Spleen (tissue), 11 donors: Measurements from ENCODE around the gene PLA2G15. TPM values are rescaled to one million over a fixed set of nuclear protein-coding genes. Genes with fewer than 3 reads are reported as not detected.
A peak's percentile ranks its signal among the peaks of the same experiment; 100 is the strongest.

ENCODE experiments used
- DNase-seq: peaks from one replicate; pipeline ENCODE4 v3.0.0-alpha.2; 2020
- H3K27ac ChIP-seq, 8 donors: fragments of 200-600 bp; sonication (generic) in 7 of 8; 1 replicate in 4 of 8; 2 replicates in 4 of 8; pipeline versions ENCODE4 v1.5.0 to v1.8.0; 2016 to 2021; ENCODE audit warnings: inconsistent platforms in 4 of 8, mild to moderate bottlenecking in 4 of 8, moderate library complexity in 1 of 8
- H3K27me3 ChIP-seq, 7 donors: fragments of 200-600 bp; sonication (generic) in 6 of 7; replicated peaks in 1 of 7; 1 replicate in 4 of 7; 2 replicates in 3 of 7; pipeline versions ENCODE4 v1.5.0 to v1.8.0; 2016 to 2021; ENCODE audit warnings: inconsistent platforms in 3 of 7, mild to moderate bottlenecking in 1 of 7
- H3K36me3 ChIP-seq, 6 donors: fragments of 200-600 bp; sonication (generic) in 5 of 6; 1 replicate in 4 of 6; 2 replicates in 2 of 6; pipeline versions ENCODE4 v1.5.0 to v1.8.0; 2016 to 2021; ENCODE audit warnings: inconsistent platforms in 2 of 6
- H3K4me1 ChIP-seq, 6 donors: fragments of 200-600 bp; sonication (generic) in 5 of 6; 1 replicate in 3 of 6; 2 replicates in 3 of 6; pipeline versions ENCODE4 v1.5.0 to v1.8.0; 2016 to 2021; ENCODE audit warnings: inconsistent platforms in 3 of 6
- H3K4me3 ChIP-seq, 8 donors: fragments of 200-600 bp; sonication (generic) in 7 of 8; 1 replicate in 4 of 8; 2 replicates in 4 of 8; pipeline versions ENCODE4 v1.5.0 to v1.8.0; 2016 to 2021; ENCODE audit warnings: inconsistent platforms in 4 of 8, mild to moderate bottlenecking in 4 of 8, moderate library complexity in 2 of 8
- H3K9me3 ChIP-seq, 8 donors: fragments of 200-600 bp; sonication (generic) in 7 of 8; 1 replicate in 4 of 8; 2 replicates in 4 of 8; pipeline versions ENCODE4 v1.5.0 to v1.8.0; 2016 to 2021; ENCODE audit warnings: inconsistent platforms in 4 of 8
- CTCF ChIP-seq, 11 experiments: fragments of 200-600 bp in 7 of 11; fragments of 450-650 bp in 4 of 11; sonication (generic) in 4 of 11; IDR thresholded peaks in 8 of 11; conservative IDR thresholded peaks in 3 of 11; 1 replicate in 7 of 11; 2 replicates in 4 of 11; pipeline versions ENCODE4 v1.4.0 to v1.8.0; 2016 to 2021; ENCODE audit warnings: antibody characterized with exemption in 11 of 11, inconsistent platforms in 4 of 11, mild to moderate bottlenecking in 1 of 11
- POLR2A ChIP-seq, 3 donors: fragments of 450-650 bp; IDR thresholded peaks; one replicate each; pipeline ENCODE4 v1.5.1; 2017; ENCODE audit warnings: antibody characterized with exemption in 3 of 3, mild to moderate bottlenecking in 1 of 3
- POLR2AphosphoS5 ChIP-seq, 3 donors: sonication (generic); formaldehyde crosslinking; IDR thresholded peaks; one replicate each; pipeline ENCODE4 v1.5.1; 2017; ENCODE audit warnings: antibody characterized with exemption in 3 of 3
- WGBS, 5 donors: extraction: QIAGEN DNeasy Blood & Tissue Kit in 3 of 5; methylation state at CpG; one replicate each; pipeline versions ENCODE4 v1.1.5 to v1.1.7; 2013 to 2018; 5-methylcytosine and 5-hydroxymethylcytosine counted together
- intact Hi-C: fragments of 100-400 bp; cut with DNase I; formaldehyde crosslinking; loops from one replicate; pipeline ENCODE4 v1.15.0; 2023; ENCODE audit warnings: low total_unique reads
- polyA plus RNA-seq, 3 donors: library from polyadenylated mRNA; stranded (reverse); fragments of 200-250 nt; gene quantifications; one replicate each; pipeline ENCODE4 v1.2.1, GENCODE V29; 2013
- total RNA-seq, 7 donors: library from RNA; depleted of rRNA in 3 of 7; stranded (reverse); fragments of >200 nt in 3 of 7; fragmentation: NEBNext Ultra II Directional in 4 of 7; extraction: Animal tissue kit (Norgen Biotek cat#: 25700) in 4 of 7; gene quantifications; one replicate each; pipeline versions ENCODE4 v1.1.0 to v1.2.1, GENCODE V29; 2016 to 2021
- donor health status: healthy with polysubstance abuse.
- donor health status: DM: no; HTN: no; CAD: no; lungs with moderate emphysema.
- donor health status: DM: no; HTN: no; CAD: no.
- donor health status: Bipolar disorder and iron deficiency.
- donor health status: healthy.
- donor health status: DM: no; HTN: no; CAD: no.
- donor health status: DM: yes; HTN: yes; CAD: no.

Gene PLA2G15
- total and polyA plus RNA-seq, 10 donors: 6.3 to 40.4 (median 28.3) TPM

DNA sequence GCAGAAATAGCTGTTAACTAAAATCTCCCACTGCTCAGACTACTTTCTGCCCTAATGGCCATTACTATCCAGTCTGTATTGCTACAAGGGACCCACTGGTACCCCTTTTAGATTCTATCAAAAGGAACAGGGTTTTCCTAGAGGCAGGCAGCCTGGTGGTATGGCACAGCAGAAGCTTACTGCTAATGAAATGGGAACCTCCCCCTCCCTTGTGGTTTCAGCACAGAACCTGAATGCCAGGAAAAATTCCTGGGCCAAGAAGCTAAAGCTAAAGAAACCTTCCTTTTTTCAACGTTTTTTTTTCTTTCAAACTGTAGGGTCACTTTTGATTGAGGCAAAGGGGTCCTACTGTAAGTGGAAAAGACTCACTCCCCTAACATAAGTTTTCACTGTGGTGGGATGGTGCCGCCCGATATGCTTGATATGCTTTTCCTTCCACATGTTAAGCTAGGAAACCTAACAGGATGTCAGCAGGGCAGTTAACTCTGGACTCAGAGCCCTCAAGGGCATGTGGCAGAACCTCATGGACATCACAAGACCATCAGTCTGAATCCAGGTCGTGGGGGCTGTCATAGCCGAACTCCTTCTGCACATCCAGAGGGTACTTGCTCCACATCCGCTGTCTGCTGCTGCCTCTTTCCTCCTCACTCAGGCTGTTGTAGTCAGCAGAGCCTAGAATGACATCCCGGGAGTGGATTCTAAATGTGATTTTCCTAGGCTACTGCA lies 55.7 kb downstream of the PLA2G15 start:
- DNase-seq: no peak
- no peaks in the 10 kb centered on the region for H3K27me3 ChIP-seq
- TF ChIP-seq CTCF (IDR thresholded peaks at IDR 0.05 in 8 of 11, conservative IDR thresholded peaks at IDR 0.05 in 3 of 11) (no peak), POLR2AphosphoS5 (IDR thresholded peaks at IDR 0.05) (peak in 1 of 3 donors; percentile 25)
- peaks cover 0 to 57% (median 16%) of the 10 kb centered on the region in 6 donors for H3K4me1 ChIP-seq
- H3K36me3 ChIP-seq: peaks cover 0 to 100% (median 96%) of the 10 kb centered on the region in 6 donors
- 57 to 66% (median 59%) methylated on average over 7 of the region's 7 CpGs for WGBS, 5 donors
- H3K9me3 ChIP-seq: no peaks in the 10 kb centered on the region
- no peak overlapping the region for H3K4me3 ChIP-seq
- intact Hi-C loops: no loop called here
- H3K27ac ChIP-seq: peak overlapping the region in 5 of 8 donors; percentile 38 to 56 (median 44)

GRCh38 chr16:68306633-68307032 lies 61.5 kb downstream of the PLA2G15 start:
- H3K4me3 ChIP-seq: no peak overlapping the region
- H3K9me3 ChIP-seq: no peaks in the 10 kb centered on the region
- no peak for DNase-seq
- H3K36me3 ChIP-seq: peaks cover 0 to 78% (median 75%) of the 10 kb centered on the region in 6 donors
- intact Hi-C loops: loop anchor here (5.0 kb wide), 1 partner anchor 39 kb away; no protein-coding TSS in a partner anchor
- no peak for TF ChIP-seq CTCF (IDR thresholded peaks at IDR 0.05 in 8 of 11, conservative IDR thresholded peaks at IDR 0.05 in 3 of 11)
- TF ChIP-seq POLR2A (IDR thresholded peaks at IDR 0.05): no peak
- TF ChIP-seq POLR2AphosphoS5 (IDR thresholded peaks at IDR 0.05): no peak
- no peaks in the 10 kb centered on the region for H3K27me3 ChIP-seq
- H3K27ac ChIP-seq: no peak overlapping the region
- peaks cover 15 to 64% (median 34%) of the 10 kb centered on the region in 6 donors for H3K4me1 ChIP-seq
- WGBS, 5 donors: 87 to 95% (median 91%) methylated on average over 3 of the region's 3 CpGs

DNA sequence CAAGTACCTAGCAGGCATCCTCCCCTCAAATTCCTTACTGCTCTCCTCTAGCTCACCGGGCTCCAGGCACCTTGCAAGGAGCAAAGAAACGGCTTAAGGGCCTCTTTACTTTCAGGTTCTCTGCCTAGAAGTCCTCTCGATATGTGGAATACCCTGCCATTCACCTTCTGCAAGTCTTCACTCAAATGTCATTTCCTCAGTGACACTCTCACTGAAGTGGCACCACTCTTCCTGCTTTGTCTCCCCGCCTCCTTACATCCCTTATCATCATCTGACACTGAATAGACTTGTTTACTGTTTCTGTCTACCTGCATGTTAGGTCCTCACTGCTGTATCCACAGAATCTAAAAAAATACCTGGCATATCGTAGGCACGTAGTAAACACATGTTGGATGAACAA lies 64.6 kb downstream of the PLA2G15 start:
- TF ChIP-seq CTCF (IDR thresholded peaks at IDR 0.05 in 8 of 11, conservative IDR thresholded peaks at IDR 0.05 in 3 of 11) (no peak), POLR2AphosphoS5 (IDR thresholded peaks at IDR 0.05) (no peak), POLR2A (IDR thresholded peaks at IDR 0.05) (no peak)
- Histone ChIP-seq H3K36me3 (peaks cover 0 to 59% (median 44%) of the 10 kb centered on the region in 6 donors), H3K27me3 (no peaks in the 10 kb centered on the region), H3K27ac (peak overlapping the region in 6 of 8 donors; percentile 87 to 94 (median 91)), H3K9me3 (no peaks in the 10 kb centered on the region), H3K4me1 (peaks cover 24 to 91% (median 49%) of the 10 kb centered on the region in 6 donors), H3K4me3 (peak overlapping the region; percentile 83 to 98 (median 88))
- no peak for DNase-seq
- 32 to 37% (median 35%) methylated on average over 6 of the region's 6 CpGs for WGBS, 5 donors
- intact Hi-C loops: loop anchor here (5.0 kb wide), 1 partner anchor 42 kb away; no protein-coding TSS in a partner anchor

GRCh38 chr16:68310437-68310773 lies 65.2 kb downstream of the PLA2G15 start:
- no peaks in the 10 kb centered on the region for H3K9me3 ChIP-seq
- H3K27ac ChIP-seq: peak overlapping the region; percentile 78 to 94 (median 90)
- peaks cover 0 to 55% (median 38%) of the 10 kb centered on the region in 6 donors for H3K36me3 ChIP-seq
- H3K4me3 ChIP-seq: peak overlapping the region; percentile 83 to 98 (median 88)
- H3K27me3 ChIP-seq: no peaks in the 10 kb centered on the region
- WGBS, 5 donors: 0 to 1% (median 1%) methylated on average over 10 to 29 of the region's 29 CpGs
- intact Hi-C loops: no loop called here
- peaks cover 24 to 86% (median 49%) of the 10 kb centered on the region in 6 donors for H3K4me1 ChIP-seq
- TF ChIP-seq POLR2A (IDR thresholded peaks at IDR 0.05) (no peak), POLR2AphosphoS5 (IDR thresholded peaks at IDR 0.05) (no peak), CTCF (IDR thresholded peaks at IDR 0.05 in 8 of 11, conservative IDR thresholded peaks at IDR 0.05 in 3 of 11) (no peak)
- peak; percentile 89 for DNase-seq
